Fibroblast of skin of scalp (primary cell): ENCODE measurements around the gene SGSM1.
A peak's percentile ranks its signal among the peaks of the same experiment; 100 is the strongest.

Source experiments
- DNase-seq: peaks from one replicate; pipeline ENCODE4 v3.0.0-alpha.2; 2013

SGSM1 gene

GRCh38 chr22:24951942-24952836 is 146.2 kb downstream of the SGSM1 start, which contains the start of gene KIAA1671:
Gene KIAA1671 (plus strand): TSS chr22:24952716. CDS start chr22:25028000, 75,284 bp downstream.
- peak; percentile 61 for DNase-seq

DNA sequence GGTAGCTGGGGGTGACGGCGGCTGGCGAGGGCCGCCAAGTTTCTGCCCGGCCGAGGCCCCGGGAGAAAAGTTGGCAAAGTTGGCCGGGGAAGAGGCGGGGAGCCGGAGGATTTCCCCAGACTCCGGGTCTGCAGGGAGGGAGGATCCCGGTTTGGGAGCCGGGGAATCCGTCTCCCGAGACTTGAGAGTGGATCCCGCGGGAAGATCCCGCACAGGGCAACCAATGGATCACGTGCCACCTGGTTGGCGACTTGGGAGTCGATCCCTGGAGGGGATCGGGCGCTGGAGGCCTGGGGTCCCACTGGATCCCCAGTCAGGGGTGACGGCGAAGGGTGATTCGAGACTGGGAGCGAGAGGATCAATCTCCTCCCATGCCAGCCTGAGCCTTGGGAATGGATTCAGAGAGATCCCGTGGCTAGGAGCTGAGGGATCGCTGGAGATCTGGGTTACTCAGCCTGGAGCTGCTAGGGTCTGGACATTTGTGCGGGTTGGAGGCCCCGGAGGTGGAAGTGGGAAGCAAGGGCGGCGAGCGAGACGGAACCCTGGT is 146.9 kb downstream of the SGSM1 start:
- DNase-seq, result peak; percentile 13

- no peak for DNase-seq
Measured at GRCh38 chr22:24953384-24954113, 147.5 kb downstream of the SGSM1 start.

DNA sequence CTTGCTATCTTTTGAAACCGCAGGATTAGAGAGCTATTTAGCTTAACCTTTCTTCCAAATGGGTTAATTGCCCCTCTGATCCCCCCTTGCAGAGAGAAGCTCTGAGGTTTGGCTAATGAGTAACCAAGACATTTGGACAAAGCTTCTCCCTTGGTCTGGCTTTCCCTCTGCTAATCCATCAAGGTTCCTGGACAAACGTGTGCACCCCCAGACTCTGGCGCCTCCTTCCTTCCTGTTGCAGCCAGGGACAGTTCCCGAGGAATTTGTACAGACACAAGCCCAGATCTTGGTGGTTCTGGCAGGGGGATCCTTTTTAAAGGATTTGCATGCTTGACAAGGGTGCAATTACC is 148.1 kb downstream of the SGSM1 start:
- no peak for DNase-seq

DNA sequence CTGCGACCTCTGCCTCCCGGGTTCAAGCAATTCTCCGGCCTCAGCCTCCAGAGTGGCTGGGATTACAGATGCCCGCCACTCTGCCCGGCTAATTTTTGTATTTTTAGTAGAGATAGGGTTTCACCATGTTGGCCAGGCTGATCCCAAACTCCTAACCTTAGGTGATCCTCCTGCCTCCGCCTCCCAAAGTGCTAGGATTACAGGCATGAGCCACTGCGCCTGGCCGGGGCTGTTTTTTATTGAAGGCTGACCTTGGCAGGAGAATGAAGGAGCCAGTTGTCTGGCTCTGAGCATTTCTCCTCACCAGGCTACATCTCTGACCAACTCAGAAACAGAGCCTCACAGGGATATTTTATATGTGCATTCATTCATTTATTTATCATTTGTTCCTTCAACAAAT is 148.8 kb downstream of the SGSM1 start:
- no peak for DNase-seq

DNA sequence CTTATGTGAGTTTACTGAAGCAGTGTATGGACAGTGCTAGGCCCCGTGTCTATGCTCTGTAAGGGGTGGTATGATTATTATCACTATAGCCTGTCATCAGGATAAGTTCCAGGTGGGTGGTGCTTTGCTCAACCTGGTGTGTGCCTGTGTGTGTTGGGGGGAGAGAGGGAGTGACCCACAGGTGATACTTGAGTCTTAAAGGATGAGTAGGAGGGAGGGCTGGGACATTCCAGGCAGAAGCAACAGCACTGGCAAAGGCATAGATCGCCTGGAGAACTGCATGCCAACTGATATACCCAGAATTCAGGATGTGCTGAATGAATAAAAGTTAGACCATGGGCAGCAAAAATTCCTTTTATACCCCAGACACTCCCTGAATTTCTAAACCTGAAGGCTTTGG is 151.0 kb downstream of the SGSM1 start:
- no peak for DNase-seq

GRCh38 chr22:24961217-24961844 is 155.3 kb downstream of the SGSM1 start:
- DNase-seq, result no peak

DNA sequence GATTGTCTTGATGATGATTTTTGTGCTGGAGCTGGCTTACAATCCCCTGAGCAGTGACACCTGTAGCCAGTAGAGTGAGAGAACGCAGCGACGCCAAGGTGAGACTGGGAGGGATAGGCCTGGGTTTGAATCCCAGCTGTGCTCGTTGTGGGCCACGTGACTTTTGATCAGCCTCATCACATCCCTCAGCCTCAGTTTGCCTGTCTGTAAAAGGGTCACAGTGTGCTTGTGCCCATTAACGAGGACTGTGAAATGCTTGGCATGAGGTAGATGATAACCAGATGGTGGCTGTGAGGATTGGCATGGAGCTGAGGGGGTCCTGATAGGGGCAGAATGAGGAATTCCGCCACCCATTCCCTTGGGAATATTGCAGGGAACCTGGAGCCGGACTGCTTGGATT is 156.1 kb downstream of the SGSM1 start:
- no peak for DNase-seq

DNA sequence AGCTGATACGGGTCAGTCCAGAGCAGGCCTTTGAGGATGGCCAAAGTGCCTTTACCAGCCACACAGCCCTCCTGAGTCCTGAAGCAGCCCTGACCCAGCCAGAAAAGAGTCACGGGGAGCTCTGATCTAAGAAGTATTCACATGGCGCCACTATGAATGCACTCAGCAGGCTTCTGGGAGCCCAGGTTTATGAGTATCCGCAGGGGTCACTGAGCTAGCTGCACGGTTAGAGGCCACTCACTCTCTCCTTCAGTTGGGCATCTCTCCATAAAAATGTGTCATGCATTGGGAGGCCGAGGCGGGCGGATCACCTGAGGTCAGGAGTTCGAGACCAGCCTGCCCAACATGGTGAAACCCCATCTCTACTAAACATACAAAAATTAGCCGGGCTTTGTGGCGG is 156.8 kb downstream of the SGSM1 start:
- DNase-seq, result no peak

DNA sequence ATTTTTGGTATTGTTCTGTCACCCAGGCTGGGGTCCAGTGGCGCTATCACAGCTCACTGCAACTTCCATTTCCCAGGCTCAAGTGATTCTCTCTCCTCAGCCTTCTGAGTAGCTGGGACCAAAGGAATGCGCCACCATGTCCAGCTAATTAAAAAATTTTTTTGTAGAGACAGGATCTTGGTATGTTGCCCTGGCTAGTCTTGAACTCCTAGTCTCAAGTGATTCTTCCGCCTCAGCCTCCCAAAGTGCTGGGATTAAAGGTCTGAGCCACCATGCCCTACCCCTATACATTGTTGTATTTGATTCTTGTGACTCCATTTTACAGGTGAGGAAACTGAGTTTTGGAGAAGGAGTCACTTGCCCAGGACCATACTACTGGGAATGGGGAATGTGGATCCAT is 158.4 kb downstream of the SGSM1 start:
- DNase-seq, result no peak

GRCh38 chr22:24965822-24966626 is 160.0 kb downstream of the SGSM1 start:
- DNase-seq, result no peak

GRCh38 chr22:24968066-24968561 is 162.1 kb downstream of the SGSM1 start:
- DNase-seq, result no peak

GRCh38 chr22:24969560-24970301 is 163.7 kb downstream of the SGSM1 start:
- peak; percentile 14 for DNase-seq

GRCh38 chr22:24972369-24972768 is 166.4 kb downstream of the SGSM1 start:
- DNase-seq, result no peak

GRCh38 chr22:24973872-24974271 is 167.9 kb downstream of the SGSM1 start:
- no peak for DNase-seq

GRCh38 chr22:24975125-24975640 is 169.2 kb downstream of the SGSM1 start:
- no peak for DNase-seq

DNA sequence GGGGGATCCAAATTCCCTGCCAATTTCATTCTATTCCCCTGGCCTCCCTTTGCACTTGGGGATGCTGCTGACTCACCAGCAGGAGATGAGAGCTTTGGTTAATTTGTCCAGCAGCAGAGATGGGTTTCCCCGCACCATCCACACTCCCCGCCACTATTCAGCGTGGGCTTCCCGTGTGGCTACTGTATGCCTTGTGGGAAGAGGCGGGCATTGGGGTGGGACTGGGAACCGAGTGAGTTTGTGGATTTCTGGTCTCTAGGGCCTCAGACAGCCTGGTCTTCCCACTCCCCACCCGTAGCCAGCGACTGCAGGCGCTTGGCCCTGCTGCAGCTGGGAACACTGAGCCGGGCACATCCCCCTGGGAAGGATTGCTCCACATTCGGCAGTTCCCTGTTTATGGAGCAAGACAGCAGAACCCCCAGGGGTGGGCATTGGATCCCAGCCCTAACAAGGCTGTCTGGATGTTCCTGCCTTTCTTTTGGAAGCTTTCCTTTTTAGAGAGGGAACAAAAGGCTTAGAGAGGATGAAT is 169.9 kb downstream of the SGSM1 start:
- no peak for DNase-seq

GRCh38 chr22:24976442-24977218 is 170.6 kb downstream of the SGSM1 start:
- DNase-seq, result no peak
